ENCODE measurements around the gene ZNF526. TPM values are rescaled to one million over a fixed set of nuclear protein-coding genes. Genes with fewer than 3 reads are reported as not detected.

Gene ZNF526
- total and polyA plus RNA-seq, 9 of the 15 experiments (the other 6 are each of a cell fraction or from before 2014, with no cell fraction given), result 1.3 to 17.9 (median 6.2) TPM

GRCh38 chr19:42269478-42270345 lies 49.6 kb downstream of the ZNF526 start (continued):
- TF ChIP-seq AFF1 (IDR thresholded peaks at IDR 0.05; ENCODE audit: low read depth in 1 of 2, partially characterized antibody in 2 of 2), result peak in 1 of 2 experiments; percentile 54
- no peak for TF ChIP-seq IRF1 (CRISPR knock-in tag; IDR thresholded peaks at IDR 0.05; ENCODE audit: borderline replicate concordance)
- no peak for TF ChIP-seq GATA2 (CRISPR knock-in tag; IDR thresholded peaks at IDR 0.05)
- TF ChIP-seq FOXK2 (conservative IDR thresholded peaks at IDR 0.05 in 1 of 2, IDR thresholded peaks at IDR 0.05 in 1 of 2; ENCODE audit: low read depth in 2 of 2), result no peak
- TF ChIP-seq RFX7 (CRISPR knock-in tag; IDR thresholded peaks at IDR 0.05), result no peak
- TF ChIP-seq RBM39 (optimal IDR thresholded peaks at IDR 0.05; ENCODE audit: low read depth, low read length), result no peak
- TF ChIP-seq ILK (tag; IDR thresholded peaks at IDR 0.05; ENCODE audit: borderline replicate concordance, low read depth), result no peak
- TF ChIP-seq STAG1 (CRISPR knock-in tag; IDR thresholded peaks at IDR 0.05; ENCODE audit: borderline replicate concordance), result no peak
- TF ChIP-seq HBP1 (CRISPR knock-in tag; IDR thresholded peaks at IDR 0.05), result peak; percentile 85
- no peak for TF ChIP-seq ETS2 (tag; IDR thresholded peaks at IDR 0.05; ENCODE audit: borderline replicate concordance, poor library complexity, severe bottlenecking)
- no peak for TF ChIP-seq CCAR2 (IDR thresholded peaks at IDR 0.05; ENCODE audit: low read depth, low read length)
- TF ChIP-seq ZNF217 (CRISPR knock-in tag; IDR thresholded peaks at IDR 0.05), result no peak
- TF ChIP-seq ZNF699 (CRISPR knock-in tag; IDR thresholded peaks at IDR 0.05; ENCODE audit: insufficient replicate concordance), result no peak
- no peak for TF ChIP-seq ZNF311 (CRISPR knock-in tag; IDR thresholded peaks at IDR 0.05)
- no peak for TF ChIP-seq HNRNPLL (IDR thresholded peaks at IDR 0.05; ENCODE audit: low read depth, low read length, poor library complexity, severe bottlenecking)
- TF ChIP-seq U2AF2 (optimal IDR thresholded peaks at IDR 0.05; ENCODE audit: low read depth, low read length), result no peak
- no peak for TF ChIP-seq HNRNPL (IDR thresholded peaks at IDR 0.05; ENCODE audit: low read depth, low read length)
- TF ChIP-seq ZNF561 (CRISPR knock-in tag; conservative IDR thresholded peaks at IDR 0.05), result no peak
- TF ChIP-seq MLLT1 (IDR thresholded peaks at IDR 0.05), result peak; percentile 30 to 85; a peak in 2 of 4 replicates

All from K562 (cell line).